ENCODE results near the gene ACTR1B.

ACTR1B gene

DNA sequence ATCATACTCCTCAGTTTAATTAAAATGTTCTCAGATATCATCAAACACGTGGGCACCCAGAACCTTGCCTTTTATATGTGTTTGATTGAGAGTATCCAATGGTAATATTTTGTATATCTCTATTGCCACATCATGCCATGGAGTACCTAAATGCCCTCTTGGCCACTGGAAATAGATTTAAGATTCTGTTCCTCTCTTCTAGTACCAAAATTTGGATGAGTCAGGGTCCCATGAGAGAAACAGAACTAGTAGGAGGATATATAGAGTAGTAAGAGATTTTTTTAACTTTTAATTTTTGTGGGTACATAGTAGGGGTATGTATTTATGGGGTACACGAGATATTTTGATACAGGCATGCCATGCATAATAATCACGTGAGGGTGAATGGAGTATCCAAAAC is 39.9 kb upstream of the ACTR1B start:
- Histone ChIP-seq H3K9me3 (ENCODE audit: low read length) (no peaks in the 10 kb centered on the region), H3K4me2 (ENCODE audit: low read length) (no peak overlapping the region), H3K27ac (ENCODE audit: low read depth, low read length, poor library complexity, severe bottlenecking) (no peak overlapping the region), H3F3A (ENCODE audit: insufficient read depth, low read length) (no peaks in the 10 kb centered on the region), H3K4me1 (ENCODE audit: insufficient read depth, low read length, severe bottlenecking) (no peaks in the 10 kb centered on the region), H2AFZ (ENCODE audit: low read length) (no peak overlapping the region), H3K27me3 (ENCODE audit: insufficient read depth, low read length) (no peaks in the 10 kb centered on the region), H4K20me1 (ENCODE audit: insufficient read depth, low read length) (no peaks in the 10 kb centered on the region), H3K9ac (ENCODE audit: low read length) (no peak overlapping the region), H3K9me2 (ENCODE audit: low read depth, low read length) (no peaks in the 10 kb centered on the region), H3K36me3 (ENCODE audit: insufficient read depth, low read length) (no peaks in the 10 kb centered on the region), H3K4me3 (ENCODE audit: low read depth, low read length, poor library complexity, severe bottlenecking) (no peak overlapping the region), H3K79me2 (ENCODE audit: insufficient read depth, low read length) (no peaks in the 10 kb centered on the region)
- TF ChIP-seq, protein P1, sequence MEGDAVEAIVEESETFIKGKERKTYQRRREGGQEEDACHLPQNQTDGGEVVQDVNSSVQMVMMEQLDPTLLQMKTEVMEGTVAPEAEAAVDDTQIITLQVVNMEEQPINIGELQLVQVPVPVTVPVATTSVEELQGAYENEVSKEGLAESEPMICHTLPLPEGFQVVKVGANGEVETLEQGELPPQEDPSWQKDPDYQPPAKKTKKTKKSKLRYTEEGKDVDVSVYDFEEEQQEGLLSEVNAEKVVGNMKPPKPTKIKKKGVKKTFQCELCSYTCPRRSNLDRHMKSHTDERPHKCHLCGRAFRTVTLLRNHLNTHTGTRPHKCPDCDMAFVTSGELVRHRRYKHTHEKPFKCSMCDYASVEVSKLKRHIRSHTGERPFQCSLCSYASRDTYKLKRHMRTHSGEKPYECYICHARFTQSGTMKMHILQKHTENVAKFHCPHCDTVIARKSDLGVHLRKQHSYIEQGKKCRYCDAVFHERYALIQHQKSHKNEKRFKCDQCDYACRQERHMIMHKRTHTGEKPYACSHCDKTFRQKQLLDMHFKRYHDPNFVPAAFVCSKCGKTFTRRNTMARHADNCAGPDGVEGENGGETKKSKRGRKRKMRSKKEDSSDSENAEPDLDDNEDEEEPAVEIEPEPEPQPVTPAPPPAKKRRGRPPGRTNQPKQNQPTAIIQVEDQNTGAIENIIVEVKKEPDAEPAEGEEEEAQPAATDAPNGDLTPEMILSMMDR (IDR thresholded peaks at IDR 0.05; ENCODE audit: low read length): no peak
- no peak for TF ChIP-seq EZH2 (IDR thresholded peaks at IDR 0.05; ENCODE audit: borderline replicate concordance, low read length)

GRCh38 chr2:97702731-97703470 is 39.1 kb upstream of the ACTR1B start:
- no peak overlapping the region for H3K27ac ChIP-seq (ENCODE audit: low read depth, low read length, poor library complexity, severe bottlenecking)
- no peaks in the 10 kb centered on the region for H3K9me3 ChIP-seq (ENCODE audit: low read length)
- H3F3A ChIP-seq (ENCODE audit: insufficient read depth, low read length): no peaks in the 10 kb centered on the region
- TF ChIP-seq, protein P1 (IDR thresholded peaks at IDR 0.05; ENCODE audit: low read length): no peak
- TF ChIP-seq EZH2 (IDR thresholded peaks at IDR 0.05; ENCODE audit: borderline replicate concordance, low read length): no peak
- no peaks in the 10 kb centered on the region for H3K36me3 ChIP-seq (ENCODE audit: insufficient read depth, low read length)
- no peak overlapping the region for H3K9ac ChIP-seq (ENCODE audit: low read length)
- H3K27me3 ChIP-seq (ENCODE audit: insufficient read depth, low read length): no peaks in the 10 kb centered on the region
- H3K4me1 ChIP-seq (ENCODE audit: insufficient read depth, low read length, severe bottlenecking): no peaks in the 10 kb centered on the region
- H3K79me2 ChIP-seq (ENCODE audit: insufficient read depth, low read length): no peaks in the 10 kb centered on the region
- no peak overlapping the region for H3K4me3 ChIP-seq (ENCODE audit: low read depth, low read length, poor library complexity, severe bottlenecking)
- no peaks in the 10 kb centered on the region for H3K9me2 ChIP-seq (ENCODE audit: low read depth, low read length)
- H2AFZ ChIP-seq (ENCODE audit: low read length): no peak overlapping the region
- H3K4me2 ChIP-seq (ENCODE audit: low read length): no peak overlapping the region
- no peaks in the 10 kb centered on the region for H4K20me1 ChIP-seq (ENCODE audit: insufficient read depth, low read length)

- no peak overlapping the region for H2AFZ ChIP-seq (ENCODE audit: low read length)
- no peaks in the 10 kb centered on the region for H3F3A ChIP-seq (ENCODE audit: insufficient read depth, low read length)
- no peaks in the 10 kb centered on the region for H3K36me3 ChIP-seq (ENCODE audit: insufficient read depth, low read length)
- no peak overlapping the region for H3K4me2 ChIP-seq (ENCODE audit: low read length)
- H3K9me3 ChIP-seq (ENCODE audit: low read length): no peaks in the 10 kb centered on the region
- no peak overlapping the region for H3K9ac ChIP-seq (ENCODE audit: low read length)
- no peaks in the 10 kb centered on the region for H4K20me1 ChIP-seq (ENCODE audit: insufficient read depth, low read length)
- no peak for TF ChIP-seq EZH2 (IDR thresholded peaks at IDR 0.05; ENCODE audit: borderline replicate concordance, low read length)
- TF ChIP-seq, protein P1 (IDR thresholded peaks at IDR 0.05; ENCODE audit: low read length): no peak
- no peak overlapping the region for H3K27ac ChIP-seq (ENCODE audit: low read depth, low read length, poor library complexity, severe bottlenecking)
- H3K4me3 ChIP-seq (ENCODE audit: low read depth, low read length, poor library complexity, severe bottlenecking): no peak overlapping the region
- no peaks in the 10 kb centered on the region for H3K79me2 ChIP-seq (ENCODE audit: insufficient read depth, low read length)
- H3K4me1 ChIP-seq (ENCODE audit: insufficient read depth, low read length, severe bottlenecking): no peaks in the 10 kb centered on the region
- H3K27me3 ChIP-seq (ENCODE audit: insufficient read depth, low read length): no peaks in the 10 kb centered on the region
- H3K9me2 ChIP-seq (ENCODE audit: low read depth, low read length): no peaks in the 10 kb centered on the region
These were observed 38.1 kb upstream of the ACTR1B start for GRCh38 chr2:97701851-97702465.
